ENCODE measurements around the gene SSBP4. TPM values are rescaled to one million over a fixed set of nuclear protein-coding genes. Genes with fewer than 3 reads are reported as not detected.

The SSBP4 gene
- total and polyA plus RNA-seq, 12 donors = 9.1 to 160 (median 73.7) TPM

DNA sequence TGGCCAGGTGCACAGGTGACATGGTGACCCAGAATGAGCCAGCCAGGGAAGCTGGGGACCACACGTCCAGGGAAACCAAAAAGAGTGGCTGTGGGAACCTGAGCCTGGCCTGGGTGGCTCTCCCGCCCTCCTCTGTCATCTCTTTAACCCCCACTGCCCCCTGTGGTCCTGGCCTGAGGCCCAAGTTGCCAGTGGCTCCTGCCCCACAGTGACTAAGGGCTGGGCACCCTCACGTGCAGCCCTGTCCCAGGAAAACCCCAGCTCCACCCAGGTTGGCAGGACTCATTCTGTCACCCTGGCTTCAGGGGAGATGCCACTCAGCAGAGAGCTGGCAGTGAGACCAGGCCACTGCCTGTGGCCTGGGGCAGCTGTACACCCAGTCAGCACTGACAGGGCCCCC lies 49.3 kb downstream of the SSBP4 start:
- H3K27me3 ChIP-seq = no peaks in the 10 kb centered on the region
- H3K9me3 ChIP-seq (replicated peaks in 1 of 3) = no peaks in the 10 kb centered on the region
- 63 to 95% (median 74%) methylated on average over 2 to 3 of the region's 3 CpGs for WGBS, 4 donors
- DNase-seq = no peak
- intact Hi-C loops (cut with DNase I) = loop anchor here (5.0 to 10.0 kb wide), 4 partner anchors 46 to 456 kb away; no protein-coding TSS in a partner anchor
- H3K27ac ChIP-seq = no peak overlapping the region
- no peak overlapping the region for H3K4me3 ChIP-seq
- no peak for TF ChIP-seq POLR2A (IDR thresholded peaks at IDR 0.05)
- TF ChIP-seq, protein P1, sequence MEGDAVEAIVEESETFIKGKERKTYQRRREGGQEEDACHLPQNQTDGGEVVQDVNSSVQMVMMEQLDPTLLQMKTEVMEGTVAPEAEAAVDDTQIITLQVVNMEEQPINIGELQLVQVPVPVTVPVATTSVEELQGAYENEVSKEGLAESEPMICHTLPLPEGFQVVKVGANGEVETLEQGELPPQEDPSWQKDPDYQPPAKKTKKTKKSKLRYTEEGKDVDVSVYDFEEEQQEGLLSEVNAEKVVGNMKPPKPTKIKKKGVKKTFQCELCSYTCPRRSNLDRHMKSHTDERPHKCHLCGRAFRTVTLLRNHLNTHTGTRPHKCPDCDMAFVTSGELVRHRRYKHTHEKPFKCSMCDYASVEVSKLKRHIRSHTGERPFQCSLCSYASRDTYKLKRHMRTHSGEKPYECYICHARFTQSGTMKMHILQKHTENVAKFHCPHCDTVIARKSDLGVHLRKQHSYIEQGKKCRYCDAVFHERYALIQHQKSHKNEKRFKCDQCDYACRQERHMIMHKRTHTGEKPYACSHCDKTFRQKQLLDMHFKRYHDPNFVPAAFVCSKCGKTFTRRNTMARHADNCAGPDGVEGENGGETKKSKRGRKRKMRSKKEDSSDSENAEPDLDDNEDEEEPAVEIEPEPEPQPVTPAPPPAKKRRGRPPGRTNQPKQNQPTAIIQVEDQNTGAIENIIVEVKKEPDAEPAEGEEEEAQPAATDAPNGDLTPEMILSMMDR (IDR thresholded peaks at IDR 0.05) = no peak
- peaks cover 19 to 53% of the 10 kb centered on the region in 2 donors for H3K4me1 ChIP-seq (replicated peaks in 1 of 2)
- H3K36me3 ChIP-seq (replicated peaks in 1 of 2) = peaks cover 0 to 16% of the 10 kb centered on the region in 2 donors

DNA sequence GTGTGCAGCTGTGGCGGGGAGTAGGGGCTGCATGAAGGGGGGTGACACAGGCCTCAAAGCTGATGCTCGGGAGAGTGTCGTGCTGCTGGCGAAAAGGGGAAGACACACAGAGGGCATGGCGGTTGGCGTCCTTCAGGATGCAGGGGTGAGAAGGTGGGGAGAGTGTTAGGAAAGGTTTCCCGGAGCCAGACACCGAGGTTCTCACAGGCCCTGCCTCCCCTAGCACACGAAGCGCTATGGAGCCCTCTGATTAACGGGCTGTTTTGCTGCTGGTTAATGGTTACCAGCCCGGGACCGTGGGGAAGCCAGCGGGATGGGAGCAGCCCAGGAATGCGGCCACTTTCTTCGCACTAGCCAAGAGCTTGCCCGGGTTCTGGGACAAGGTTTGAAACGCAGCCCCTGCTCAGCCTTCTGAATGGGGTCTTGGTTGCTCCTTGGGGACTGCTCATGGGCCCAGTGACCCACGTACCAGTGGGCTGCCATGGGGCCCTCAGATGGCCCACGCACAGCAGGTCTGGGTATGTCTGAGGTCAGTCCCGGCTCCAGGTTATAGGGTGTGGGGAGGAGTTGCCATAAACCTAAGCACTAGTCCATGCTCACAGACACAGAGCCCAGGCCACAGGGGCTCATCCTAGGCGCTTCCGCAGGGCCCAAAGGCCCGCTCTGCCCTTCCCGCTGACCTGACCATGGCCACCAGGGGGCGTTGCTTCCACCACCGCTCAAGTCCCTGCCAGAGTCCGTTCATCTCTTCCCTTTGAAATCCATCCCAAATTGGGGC lies 50.1 kb downstream of the SSBP4 start:
- peaks cover 0 to 15% of the 10 kb centered on the region in 2 donors for H3K36me3 ChIP-seq (replicated peaks in 1 of 2)
- no peaks in the 10 kb centered on the region for H3K9me3 ChIP-seq (replicated peaks in 1 of 3)
- TF ChIP-seq, protein P1 (IDR thresholded peaks at IDR 0.05) = peak; percentile 52 to 80 (median 70)
- no peak for TF ChIP-seq POLR2A (IDR thresholded peaks at IDR 0.05)
- intact Hi-C loops (cut with DNase I) = loop anchor here (5.0 to 10.0 kb wide), 4 partner anchors 46 to 456 kb away; no protein-coding TSS in a partner anchor
- 73 to 83% (median 77%) methylated on average over 20 to 28 of the region's 28 CpGs for WGBS, 4 donors
- no peak overlapping the region for H3K4me3 ChIP-seq
- peak; percentile 53 to 81 (median 64) for DNase-seq
- H3K4me1 ChIP-seq (replicated peaks in 1 of 2) = peaks cover 23 to 54% of the 10 kb centered on the region in 2 donors
- peak overlapping the region in 1 of 5 donors; percentile 3 for H3K27ac ChIP-seq
- H3K27me3 ChIP-seq = no peaks in the 10 kb centered on the region

DNA sequence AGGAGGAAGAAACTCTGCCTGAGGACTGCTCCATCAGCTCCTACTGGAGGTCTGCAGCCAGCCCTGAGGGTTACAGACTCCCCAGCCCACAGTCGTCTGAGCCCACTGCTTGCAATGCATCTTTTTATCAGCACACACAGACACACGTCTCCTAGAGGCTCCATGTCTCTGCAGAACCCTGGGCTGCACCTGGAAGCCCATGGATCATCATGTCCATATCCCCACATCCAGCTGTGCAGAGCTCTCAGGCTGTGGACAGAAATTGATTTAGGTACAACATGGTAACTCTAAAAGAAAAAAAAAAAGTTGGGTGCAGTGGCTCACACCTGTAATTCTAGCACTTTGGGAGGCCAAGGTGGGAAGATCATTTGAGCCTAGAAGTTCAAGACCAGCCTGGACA lies 51.6 kb downstream of the SSBP4 start:
- Histone ChIP-seq H3K36me3 (replicated peaks in 1 of 2) (peaks cover 0 to 9% of the 10 kb centered on the region in 2 donors), H3K27ac (peak overlapping the region in 1 of 5 donors; percentile 3), H3K4me3 (no peak overlapping the region), H3K4me1 (replicated peaks in 1 of 2) (peaks cover 17 to 48% of the 10 kb centered on the region in 2 donors), H3K9me3 (replicated peaks in 1 of 3) (no peaks in the 10 kb centered on the region), H3K27me3 (no peaks in the 10 kb centered on the region)
- intact Hi-C loops (cut with DNase I) = loop anchor here (5.0 to 10.0 kb wide), 2 partner anchors 107 to 384 kb away; no protein-coding TSS in a partner anchor
- WGBS, 4 donors = 57 to 72% (median 61%) methylated on average over 1 to 2 of the region's 2 CpGs
- TF ChIP-seq, protein P1 (IDR thresholded peaks at IDR 0.05) = no peak
- TF ChIP-seq POLR2A (IDR thresholded peaks at IDR 0.05) = no peak
- DNase-seq = no peak

DNA sequence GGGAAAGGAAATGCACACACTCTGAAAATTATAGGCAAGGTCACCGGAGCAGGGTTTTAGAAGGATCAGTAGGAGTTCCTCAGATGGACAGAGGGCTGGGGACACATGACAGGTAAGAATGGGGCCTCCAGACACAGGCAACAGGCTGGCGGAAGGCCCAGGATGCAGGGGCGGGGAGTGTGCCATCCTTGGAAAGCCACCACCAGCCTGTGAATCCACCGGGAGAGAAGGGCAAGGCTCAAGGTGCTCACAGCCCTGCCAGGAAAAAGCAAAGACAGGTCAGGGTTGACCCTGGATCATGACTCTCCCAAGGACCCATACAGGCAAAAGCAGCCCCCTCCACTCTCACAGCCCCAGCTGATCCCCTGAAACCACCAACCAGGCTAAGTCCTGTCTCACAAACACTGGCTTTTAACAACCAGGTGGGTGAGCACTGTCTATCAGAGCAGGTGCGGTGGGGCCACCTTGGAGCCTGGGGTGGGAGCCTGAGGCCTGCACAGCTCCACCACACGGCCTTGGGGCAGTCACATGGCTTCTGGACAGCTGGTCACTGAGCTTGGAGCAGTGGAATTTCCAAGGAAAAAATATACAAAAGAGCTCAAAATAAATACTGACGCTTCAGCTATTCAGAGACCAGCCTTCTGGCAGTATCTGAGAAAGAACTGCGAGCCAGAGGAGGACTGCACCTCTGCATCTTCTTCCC lies 54.0 kb downstream of the SSBP4 start:
- peak in 4 of 7 donors; percentile 53 to 64 (median 59) for DNase-seq
- no peaks in the 10 kb centered on the region for H3K9me3 ChIP-seq (replicated peaks in 1 of 3)
- TF ChIP-seq, protein P1 (IDR thresholded peaks at IDR 0.05) = no peak
- no peak for TF ChIP-seq POLR2A (IDR thresholded peaks at IDR 0.05)

More for the DNA sequence above, 54.0 kb downstream of the SSBP4 start:
- Histone ChIP-seq H3K27me3 (no peaks in the 10 kb centered on the region), H3K4me3 (no peak overlapping the region), H3K4me1 (replicated peaks in 1 of 2) (peaks cover 17 to 39% of the 10 kb centered on the region in 2 donors), H3K27ac (peak overlapping the region in 4 of 5 donors; percentile 8 to 86 (median 57)), H3K36me3 (replicated peaks in 1 of 2) (peaks cover 0 to 9% of the 10 kb centered on the region in 2 donors)
- intact Hi-C loops (cut with DNase I) = loop anchor here (5.0 to 10.0 kb wide), 2 partner anchors 104 to 382 kb away; no protein-coding TSS in a partner anchor
- 47 to 62% (median 60%) methylated on average over 6 to 8 of the region's 8 CpGs for WGBS, 4 donors
